ENCODE data around the gene ITPK1. TPM values are rescaled to one million over a fixed set of nuclear protein-coding genes. Genes with fewer than 3 reads are reported as not detected.

ITPK1 gene
- total RNA-seq, 1 experiment from 2014 or later = 25.9 TPM

- TF ChIP-seq TCF7L2 (IDR thresholded peaks at IDR 0.05; ENCODE audit: low read depth, low read length) (no peak), CTCF (IDR thresholded peaks at IDR 0.05) (no peak), SIN3A (IDR thresholded peaks at IDR 0.05; ENCODE audit: borderline replicate concordance, insufficient read depth, low read depth, low read length) (no peak), REST (IDR thresholded peaks at IDR 0.05; ENCODE audit: insufficient read depth in 1 of 2, low read depth in 2 of 2, low read length in 1 of 2) (no peak)
- intact Hi-C loops (cut with micrococcal nuclease; ENCODE audit: unreplicated experiment) (no loop called here), in situ Hi-C loops (cut with HindIII; ENCODE audit: low pct_unique_long_range_greater_than_20kb, low sequenced_read_pairs) (no loop called here)
- no peak for ATAC-seq
- ChIA-PET POLR2A (no interaction called here), CTCF (no interaction called here)
- no peak overlapping the region for H3K27ac ChIP-seq (ENCODE audit: low read length)
- no peaks in the 10 kb centered on the region for H3K27me3 ChIP-seq (ENCODE audit: control insufficient read depth, insufficient read depth, low read length)
- H3K4me1 ChIP-seq (ENCODE audit: control insufficient read depth, insufficient read depth, low read length) = no peaks in the 10 kb centered on the region
- no peaks in the 10 kb centered on the region for H3K36me3 ChIP-seq (ENCODE audit: control insufficient read depth, insufficient read depth, low read length)
- DNase-seq (ENCODE audit: low read depth, low spot score) = no peak
- H3K9me3 ChIP-seq (ENCODE audit: control insufficient read depth, insufficient read depth, low read depth, low read length) = no peaks in the 10 kb centered on the region
- no TSS peak for BruUV-seq (replicated peaks)
- no peak overlapping the region for H3K4me3 ChIP-seq (ENCODE audit: low read depth in 2 of 2, low read length in 2 of 2)
Measured at GRCh38 chr14:93019367-93019843, 96.3 kb downstream of the ITPK1 start.

- DNase-seq (ENCODE audit: low read depth, low spot score) (no peak), ATAC-seq (no peak)
- H3K4me1 ChIP-seq (ENCODE audit: control insufficient read depth, insufficient read depth, low read length) = no peaks in the 10 kb centered on the region
- in situ Hi-C loops (cut with HindIII; ENCODE audit: low pct_unique_long_range_greater_than_20kb, low sequenced_read_pairs) = no loop called here
- H3K27ac ChIP-seq (ENCODE audit: low read length) = no peak overlapping the region
- H3K27me3 ChIP-seq (ENCODE audit: control insufficient read depth, insufficient read depth, low read length) = no peaks in the 10 kb centered on the region
- H3K9me3 ChIP-seq (ENCODE audit: control insufficient read depth, insufficient read depth, low read depth, low read length) = no peaks in the 10 kb centered on the region
- H3K4me3 ChIP-seq (ENCODE audit: low read depth in 2 of 2, low read length in 2 of 2) = no peak overlapping the region
- no TSS peak for BruUV-seq (replicated peaks)
- POLR2A ChIA-PET = no interaction called here
- CTCF ChIA-PET = no interaction called here
- TF ChIP-seq REST (IDR thresholded peaks at IDR 0.05; ENCODE audit: insufficient read depth in 1 of 2, low read depth in 2 of 2, low read length in 1 of 2) (no peak), TCF7L2 (IDR thresholded peaks at IDR 0.05; ENCODE audit: low read depth, low read length) (no peak), POLR2AphosphoS5 (IDR thresholded peaks at IDR 0.05; ENCODE audit: low read depth, low read length) (no peak), SIN3A (IDR thresholded peaks at IDR 0.05; ENCODE audit: borderline replicate concordance, insufficient read depth, low read depth, low read length) (no peak), CTCF (IDR thresholded peaks at IDR 0.05) (no peak)
- intact Hi-C loops (cut with micrococcal nuclease; ENCODE audit: unreplicated experiment) = no loop called here
- no peaks in the 10 kb centered on the region for H3K36me3 ChIP-seq (ENCODE audit: control insufficient read depth, insufficient read depth, low read length)
Measured at GRCh38 chr14:93018366-93018765, 97.4 kb downstream of the ITPK1 start.

Data from Panc1 (cell line).